ENCODE results near the gene MROH2A.

DNA sequence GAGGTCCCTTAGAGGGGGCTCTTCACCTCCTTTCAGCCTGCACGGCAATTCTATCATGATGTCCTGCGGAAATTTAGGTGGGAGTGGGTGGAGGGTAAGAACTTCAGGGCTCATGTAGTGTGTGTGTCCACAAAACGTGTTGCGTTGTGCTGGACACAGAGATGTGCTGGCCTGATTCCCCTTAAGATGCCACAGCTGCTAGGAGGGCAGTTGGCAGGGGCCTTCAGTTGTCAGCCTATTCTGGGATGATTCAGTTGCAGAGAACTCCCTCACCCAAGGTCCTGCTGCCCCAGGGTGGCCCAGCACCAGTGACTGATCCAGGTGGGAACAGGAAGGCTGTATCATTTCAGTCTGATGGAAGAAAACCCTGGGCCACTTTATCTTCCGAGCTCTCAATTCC is 77.2 kb downstream of the MROH2A start:
- TF ChIP-seq, protein P1, sequence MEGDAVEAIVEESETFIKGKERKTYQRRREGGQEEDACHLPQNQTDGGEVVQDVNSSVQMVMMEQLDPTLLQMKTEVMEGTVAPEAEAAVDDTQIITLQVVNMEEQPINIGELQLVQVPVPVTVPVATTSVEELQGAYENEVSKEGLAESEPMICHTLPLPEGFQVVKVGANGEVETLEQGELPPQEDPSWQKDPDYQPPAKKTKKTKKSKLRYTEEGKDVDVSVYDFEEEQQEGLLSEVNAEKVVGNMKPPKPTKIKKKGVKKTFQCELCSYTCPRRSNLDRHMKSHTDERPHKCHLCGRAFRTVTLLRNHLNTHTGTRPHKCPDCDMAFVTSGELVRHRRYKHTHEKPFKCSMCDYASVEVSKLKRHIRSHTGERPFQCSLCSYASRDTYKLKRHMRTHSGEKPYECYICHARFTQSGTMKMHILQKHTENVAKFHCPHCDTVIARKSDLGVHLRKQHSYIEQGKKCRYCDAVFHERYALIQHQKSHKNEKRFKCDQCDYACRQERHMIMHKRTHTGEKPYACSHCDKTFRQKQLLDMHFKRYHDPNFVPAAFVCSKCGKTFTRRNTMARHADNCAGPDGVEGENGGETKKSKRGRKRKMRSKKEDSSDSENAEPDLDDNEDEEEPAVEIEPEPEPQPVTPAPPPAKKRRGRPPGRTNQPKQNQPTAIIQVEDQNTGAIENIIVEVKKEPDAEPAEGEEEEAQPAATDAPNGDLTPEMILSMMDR (IDR thresholded peaks at IDR 0.05), result no peak
- no peak for TF ChIP-seq EP300 (IDR thresholded peaks at IDR 0.05)
- TF ChIP-seq POLR2AphosphoS5 (IDR thresholded peaks at IDR 0.05), result no peak
